HG03196 (cell line): ENCODE results near the gene SIGLEC9.

Experiments used
- ATAC-seq: cut with Tn5 transposase; IDR thresholded peaks from one replicate; pipeline ENCODE4 v1.9.1; 2021; ENCODE audit not compliant: unreplicated experiment

SIGLEC9 gene

GRCh38 chr19:51096473-51097165 is 28.1 kb upstream of the SIGLEC9 start:
- no peak for ATAC-seq

GRCh38 chr19:51097166-51097738 is 27.5 kb upstream of the SIGLEC9 start:
- ATAC-seq = no peak

GRCh38 chr19:51097796-51098195 is 26.9 kb upstream of the SIGLEC9 start:
- ATAC-seq = no peak

- no peak for ATAC-seq
Measured at GRCh38 chr19:51098365-51099046, 26.2 kb upstream of the SIGLEC9 start.

- ATAC-seq = no peak
Measured at GRCh38 chr19:51099047-51099382, 25.7 kb upstream of the SIGLEC9 start.

GRCh38 chr19:51100601-51101000 is 24.1 kb upstream of the SIGLEC9 start:
- no peak for ATAC-seq

- no peak for ATAC-seq
Measured at GRCh38 chr19:51101171-51101865, 23.4 kb upstream of the SIGLEC9 start.

GRCh38 chr19:51102991-51103390 is 21.7 kb upstream of the SIGLEC9 start:
- no peak for ATAC-seq

GRCh38 chr19:51103926-51104341 is 20.8 kb upstream of the SIGLEC9 start:
- no peak for ATAC-seq

GRCh38 chr19:51107406-51108065 is 17.2 kb upstream of the SIGLEC9 start:
- ATAC-seq = no peak

GRCh38 chr19:51108066-51108804 is 16.5 kb upstream of the SIGLEC9 start, which contains the start of gene CTU1:
Gene CTU1 (minus strand): TSS chr19:51108409. CDS start chr19:51104569, 3,840 bp downstream.
- peak; percentile 93 for ATAC-seq

- ATAC-seq = peak; percentile 28
Measured at GRCh38 chr19:51108805-51109146, 15.9 kb upstream of the SIGLEC9 start.

- no peak for ATAC-seq
Measured at GRCh38 chr19:51110666-51110971, 14.1 kb upstream of the SIGLEC9 start.

- no peak for ATAC-seq
Measured at GRCh38 chr19:51111606-51112005, 13.1 kb upstream of the SIGLEC9 start.

- no peak for ATAC-seq
Measured at GRCh38 chr19:51114087-51114729, 10.5 kb upstream of the SIGLEC9 start.

- ATAC-seq = no peak
Measured at GRCh38 chr19:51116736-51117286, 7.9 kb upstream of the SIGLEC9 start.

- ATAC-seq = no peak
Measured at GRCh38 chr19:51119101-51119500, 5.6 kb upstream of the SIGLEC9 start.

- ATAC-seq = no peak
Measured at GRCh38 chr19:51119611-51120010, 5.1 kb upstream of the SIGLEC9 start.

GRCh38 chr19:51120160-51120559 is 4.5 kb upstream of the SIGLEC9 start:
- no peak for ATAC-seq

GRCh38 chr19:51121257-51121656 is 3.4 kb upstream of the SIGLEC9 start:
- ATAC-seq = no peak
